AG10803 (cell line): ENCODE measurements around the gene NLGN4Y.
"Not testable (repeated sequence)": the region's sequence is repeated elsewhere in the genome, so short reads cannot be mapped to it uniquely, and the experiment has no call there.

Source experiments
- DNase-seq: peaks from one replicate; pipeline ENCODE4 v3.0.0; 2010; ENCODE audit warnings: low read depth
- H3K4me3 ChIP-seq: 2 replicates; pipeline ENCODE4 v1.5.1; 2011; ENCODE audit warnings: mild to moderate bottlenecking, low read length, control low read depth
- TF ChIP-seq, protein P1 (sequence below): conservative IDR thresholded peaks from 2 replicates; pipeline ENCODE4 v1.5.1; 2011; ENCODE audit warnings: mild to moderate bottlenecking, low read length, control low read depth, inconsistent platforms

Gene NLGN4Y

DNA sequence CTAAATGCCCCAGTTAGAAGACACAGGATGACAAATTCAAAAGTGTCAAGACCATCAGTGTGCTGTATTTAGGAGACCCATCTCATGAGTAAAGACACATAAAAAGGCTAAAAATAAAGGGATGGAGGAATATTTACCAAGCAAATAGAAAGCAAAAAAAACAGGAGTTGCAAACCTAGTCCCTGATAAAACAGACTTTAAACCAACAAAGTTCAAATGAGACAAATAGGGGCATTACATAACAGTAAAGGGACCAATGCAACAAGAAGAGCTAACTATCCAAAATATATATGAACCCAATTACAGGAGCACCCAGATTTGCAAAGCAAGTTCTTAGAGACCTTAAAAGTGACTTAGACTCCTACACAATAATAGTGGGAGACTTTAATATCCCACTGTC is 336.1 kb downstream of the NLGN4Y start:
- H3K4me3 ChIP-seq: no peak overlapping the region
- no peak for DNase-seq
- TF ChIP-seq, protein P1, sequence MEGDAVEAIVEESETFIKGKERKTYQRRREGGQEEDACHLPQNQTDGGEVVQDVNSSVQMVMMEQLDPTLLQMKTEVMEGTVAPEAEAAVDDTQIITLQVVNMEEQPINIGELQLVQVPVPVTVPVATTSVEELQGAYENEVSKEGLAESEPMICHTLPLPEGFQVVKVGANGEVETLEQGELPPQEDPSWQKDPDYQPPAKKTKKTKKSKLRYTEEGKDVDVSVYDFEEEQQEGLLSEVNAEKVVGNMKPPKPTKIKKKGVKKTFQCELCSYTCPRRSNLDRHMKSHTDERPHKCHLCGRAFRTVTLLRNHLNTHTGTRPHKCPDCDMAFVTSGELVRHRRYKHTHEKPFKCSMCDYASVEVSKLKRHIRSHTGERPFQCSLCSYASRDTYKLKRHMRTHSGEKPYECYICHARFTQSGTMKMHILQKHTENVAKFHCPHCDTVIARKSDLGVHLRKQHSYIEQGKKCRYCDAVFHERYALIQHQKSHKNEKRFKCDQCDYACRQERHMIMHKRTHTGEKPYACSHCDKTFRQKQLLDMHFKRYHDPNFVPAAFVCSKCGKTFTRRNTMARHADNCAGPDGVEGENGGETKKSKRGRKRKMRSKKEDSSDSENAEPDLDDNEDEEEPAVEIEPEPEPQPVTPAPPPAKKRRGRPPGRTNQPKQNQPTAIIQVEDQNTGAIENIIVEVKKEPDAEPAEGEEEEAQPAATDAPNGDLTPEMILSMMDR: no peak

- not testable (repeated sequence) for H3K4me3 ChIP-seq, DNase-seq
These were observed 336.7 kb downstream of the NLGN4Y start for GRCh38 chrY:14861033-14861432.

DNA sequence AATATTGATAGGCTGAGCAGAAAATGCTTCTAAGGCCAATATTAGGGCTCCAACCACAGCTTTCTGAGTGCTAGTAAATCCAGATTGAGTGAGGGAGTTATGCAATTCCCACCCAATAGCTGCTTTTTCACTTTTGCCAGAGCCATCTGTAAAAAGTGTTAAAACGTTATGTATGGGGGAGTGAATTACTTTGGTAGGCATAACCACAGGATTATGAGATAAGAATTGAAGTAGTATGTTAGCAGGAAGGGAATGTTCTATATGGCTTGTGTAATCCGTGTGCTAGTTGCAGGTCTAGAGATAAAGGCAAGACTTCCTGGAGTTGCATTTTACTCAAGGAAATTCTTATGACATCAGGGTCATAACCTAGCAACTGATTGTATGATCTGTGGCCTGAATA is 347.6 kb downstream of the NLGN4Y start:
- H3K4me3 ChIP-seq: no peak overlapping the region
- TF ChIP-seq, protein P1: no peak
- DNase-seq: no peak
